NK-92 (cell line): ENCODE data around the gene KCNMA1.

Source experiments
- DNase-seq: peaks from one replicate; lab custom pipeline; 2025; ENCODE audit not compliant: unreplicated experiment; lab: John Stamatoyannopoulos, UW

The KCNMA1 gene

GRCh38 chr10:77562742-77563141 lies 74.9 kb downstream of the KCNMA1 start:
- no peak for DNase-seq

- no peak for DNase-seq
Observed at GRCh38 chr10:77561991-77562390, 75.6 kb downstream of the KCNMA1 start.

- no peak for DNase-seq
Observed at GRCh38 chr10:77560471-77560870, 77.1 kb downstream of the KCNMA1 start.

GRCh38 chr10:77560052-77560451 lies 77.6 kb downstream of the KCNMA1 start:
- DNase-seq, result no peak

GRCh38 chr10:77556990-77557601 lies 80.5 kb downstream of the KCNMA1 start:
- no peak for DNase-seq

GRCh38 chr10:77555591-77556212 lies 81.9 kb downstream of the KCNMA1 start:
- DNase-seq, result no peak

- DNase-seq, result no peak
Observed at GRCh38 chr10:77554996-77555397, 82.6 kb downstream of the KCNMA1 start.

- DNase-seq, result no peak
Observed at GRCh38 chr10:77553966-77554365, 83.6 kb downstream of the KCNMA1 start.

- DNase-seq, result no peak
Observed at GRCh38 chr10:77553311-77553710, 84.3 kb downstream of the KCNMA1 start.

GRCh38 chr10:77552252-77552651 lies 85.4 kb downstream of the KCNMA1 start:
- no peak for DNase-seq

- DNase-seq, result no peak
Observed at GRCh38 chr10:77550378-77550777, 87.2 kb downstream of the KCNMA1 start.

- no peak for DNase-seq
Observed at GRCh38 chr10:77548671-77549070, 88.9 kb downstream of the KCNMA1 start.

GRCh38 chr10:77548157-77548556 lies 89.5 kb downstream of the KCNMA1 start:
- DNase-seq, result no peak

GRCh38 chr10:77547307-77548050 lies 90.1 kb downstream of the KCNMA1 start:
- no peak for DNase-seq

- no peak for DNase-seq
Observed at GRCh38 chr10:77546042-77546441, 91.6 kb downstream of the KCNMA1 start.

- no peak for DNase-seq
Observed at GRCh38 chr10:77545585-77545984, 92.0 kb downstream of the KCNMA1 start.

GRCh38 chr10:77544617-77545016 lies 93.0 kb downstream of the KCNMA1 start:
- DNase-seq, result no peak

GRCh38 chr10:77542710-77543259 lies 94.8 kb downstream of the KCNMA1 start:
- DNase-seq, result no peak

- no peak for DNase-seq
Observed at GRCh38 chr10:77541944-77542343, 95.7 kb downstream of the KCNMA1 start.

- no peak for DNase-seq
Observed at GRCh38 chr10:77541247-77541646, 96.4 kb downstream of the KCNMA1 start.

- no peak for DNase-seq
Observed at GRCh38 chr10:77539147-77539935, 98.3 kb downstream of the KCNMA1 start.
